GM23338 (cell line): ENCODE results near the gene TMPRSS11D.
A peak's percentile ranks its signal among the peaks of the same experiment; 100 is the strongest.

Experiments
- CTCF ChIP-seq, 2 experiments: fragments of 200-600 bp in 1 of 2; sonication (generic) in 1 of 2; conservative IDR thresholded peaks; 2 replicates each; pipeline versions ENCODE4 v1.5.1 to v1.6.1; 2016 to 2017; ENCODE audit warnings: antibody characterized with exemption in 2 of 2, low read depth in 2 of 2, mild to moderate bottlenecking in 2 of 2, moderate library complexity in 1 of 2
- EZH2 ChIP-seq: fragments of 200-600 bp; sonication (generic); IDR thresholded peaks from one replicate; pipeline ENCODE4 v1.8.0; 2017; ENCODE audit warnings: antibody characterized with exemption, mild to moderate bottlenecking, low read depth; ENCODE audit not compliant: unreplicated experiment

- no peak for TF ChIP-seq EZH2
- peak in 1 of 2 experiments; percentile 76; a peak in 3 of 4 replicates for TF ChIP-seq CTCF (conservative IDR thresholded peaks at IDR 0.05; ENCODE audit: low read depth in 2 of 2)
Measured at GRCh38 chr4:67909905-67910584, 26.2 kb upstream of the TMPRSS11D start.
